AG10803 (cell line): ENCODE data around the gene APOA4.

Source experiments
- DNase-seq: peaks from one replicate; pipeline ENCODE4 v3.0.0; 2010; ENCODE audit warnings: low read depth
- H3K4me3 ChIP-seq: 2 replicates; pipeline ENCODE4 v1.5.1; 2011; ENCODE audit warnings: mild to moderate bottlenecking, low read length, control low read depth
- CTCF ChIP-seq: conservative IDR thresholded peaks from 2 replicates; pipeline ENCODE4 v1.5.1; 2011; ENCODE audit warnings: mild to moderate bottlenecking, low read length, control low read depth, inconsistent platforms

APOA4 gene

GRCh38 chr11:116771935-116772334, 51.2 kb downstream of the APOA4 start:
- H3K4me3 ChIP-seq: peak overlapping the region; percentile 83
- no peak for TF ChIP-seq CTCF
- no peak for DNase-seq
